SH-SY5Y (cell line): ENCODE data around the gene LMNTD1.

ENCODE experiments used
- GATA2 ChIP-seq: IDR thresholded peaks from 2 replicates; pipeline ENCODE4 v1.6.1; 2011; ENCODE audit warnings: mild to moderate bottlenecking, low read depth, low read length
- GATA3 ChIP-seq: IDR thresholded peaks from 2 replicates; pipeline ENCODE4 v1.6.1; 2011; ENCODE audit warnings: low read depth, mild to moderate bottlenecking, low read length, moderate library complexity

DNA sequence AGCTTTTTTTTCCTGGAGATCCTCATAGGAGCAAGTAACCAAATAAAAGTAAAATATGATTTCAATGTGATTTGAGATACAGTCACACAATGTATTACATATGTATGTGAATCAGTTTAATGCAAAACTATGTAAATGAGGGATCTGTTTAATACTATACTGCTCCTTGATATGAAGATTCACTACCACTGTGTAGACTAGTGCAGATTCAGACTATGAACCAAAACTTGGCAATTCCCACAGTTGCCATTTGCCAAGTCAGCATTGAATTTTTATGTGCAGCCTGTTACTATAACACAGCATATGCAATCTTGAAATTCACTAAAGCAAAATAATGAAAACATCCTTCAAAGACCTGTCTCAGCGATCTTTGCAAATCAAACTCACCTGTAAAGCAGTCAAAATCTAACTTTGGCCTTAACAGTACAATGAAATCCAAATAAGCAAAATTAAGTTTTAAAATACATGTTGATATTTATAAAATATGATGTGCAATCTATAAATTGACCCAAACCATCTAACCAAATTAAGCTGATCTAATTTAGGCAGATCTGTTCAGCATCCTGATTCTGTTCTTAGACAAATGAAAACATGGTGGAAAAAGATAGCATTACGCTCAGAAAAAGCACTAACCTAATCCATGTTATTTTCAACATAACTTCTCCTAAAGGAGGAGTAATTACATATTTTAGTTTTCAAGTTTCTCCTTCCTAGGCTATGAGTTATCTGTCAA lies 25.5 kb upstream of the LMNTD1 start:
- TF ChIP-seq GATA2, result no peak
- peak; percentile 31; the same call in 1 of the 2 replicates for TF ChIP-seq GATA3
